ENCODE data around the gene HS1BP3.

Gene HS1BP3

DNA sequence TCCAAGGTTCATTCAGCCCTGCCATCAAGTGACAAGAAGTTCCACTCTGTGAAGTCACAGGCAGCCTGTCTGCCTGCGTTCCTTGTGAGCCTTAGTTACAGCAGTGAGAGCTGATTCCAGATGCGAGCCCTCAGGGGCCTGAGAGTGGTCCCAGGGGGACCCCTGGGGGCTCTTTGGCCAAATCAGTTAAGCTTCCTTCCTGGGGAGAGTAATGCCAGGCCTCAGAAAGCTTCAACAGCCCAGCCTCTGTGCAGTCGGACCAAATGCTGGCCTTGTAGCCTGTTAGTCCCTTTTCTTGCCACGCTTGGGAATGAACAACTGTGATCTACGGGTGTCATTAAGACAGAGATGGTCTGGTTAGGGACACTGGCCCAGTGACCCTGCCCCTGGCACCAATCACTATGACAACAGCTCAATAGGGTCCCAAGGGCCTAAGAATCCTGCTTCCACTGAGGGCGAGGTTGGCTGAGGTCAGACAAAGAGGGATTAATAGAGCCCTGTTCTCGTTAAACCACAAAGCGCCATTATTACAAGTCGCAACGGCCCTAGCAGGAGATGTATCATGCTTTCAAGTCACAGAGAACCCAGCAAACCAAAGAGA is 50.9 kb downstream of the HS1BP3 start:
- DNase-seq (ENCODE audit: low read depth) = no peak

DNA sequence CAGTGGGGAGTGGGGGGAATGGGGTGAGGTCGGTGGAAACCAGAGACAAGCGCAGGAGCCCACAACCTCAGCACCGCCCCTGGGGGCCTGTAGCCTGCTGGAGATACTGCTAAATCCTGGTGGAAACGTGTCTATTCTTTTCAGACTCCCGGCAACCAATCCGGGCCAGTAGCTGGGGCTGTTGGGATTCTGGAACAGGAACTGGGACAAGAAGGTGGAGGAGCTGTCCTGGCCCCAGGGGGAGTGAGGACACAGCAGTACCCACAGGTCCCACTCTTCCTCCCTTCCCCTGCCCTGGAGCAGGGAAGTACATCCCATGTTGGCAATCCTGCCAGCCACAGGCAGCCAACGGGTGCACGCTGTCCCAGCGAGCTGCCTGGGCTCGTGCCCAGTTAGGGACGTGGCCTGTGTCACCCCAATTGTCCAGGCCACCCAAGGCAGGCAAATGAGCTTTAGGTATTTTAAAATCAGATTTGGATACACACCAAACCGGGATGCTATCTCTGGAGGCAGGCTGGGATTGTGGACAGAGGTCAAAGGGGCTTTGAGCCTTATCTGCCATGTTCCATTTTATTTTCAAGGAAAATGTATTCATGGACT is 51.8 kb downstream of the HS1BP3 start:
- DNase-seq (ENCODE audit: low read depth) = no peak

DNA sequence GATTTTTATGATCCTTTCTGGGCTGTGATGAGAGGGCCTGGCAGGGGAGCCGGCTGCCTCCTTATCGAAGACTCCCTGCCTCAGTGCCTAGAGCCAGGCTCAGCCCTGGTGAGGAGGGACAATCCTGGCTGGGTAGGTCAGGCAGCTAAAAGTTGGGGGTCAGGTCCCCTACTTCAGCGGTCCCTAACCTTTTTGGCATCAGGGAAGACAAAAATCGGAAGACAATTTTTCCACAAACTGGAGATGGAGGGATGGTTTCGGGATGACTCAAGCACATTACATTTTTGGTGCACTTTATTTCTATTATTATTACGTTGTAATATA is 53.1 kb downstream of the HS1BP3 start:
- no peak for DNase-seq (ENCODE audit: low read depth)

DNA sequence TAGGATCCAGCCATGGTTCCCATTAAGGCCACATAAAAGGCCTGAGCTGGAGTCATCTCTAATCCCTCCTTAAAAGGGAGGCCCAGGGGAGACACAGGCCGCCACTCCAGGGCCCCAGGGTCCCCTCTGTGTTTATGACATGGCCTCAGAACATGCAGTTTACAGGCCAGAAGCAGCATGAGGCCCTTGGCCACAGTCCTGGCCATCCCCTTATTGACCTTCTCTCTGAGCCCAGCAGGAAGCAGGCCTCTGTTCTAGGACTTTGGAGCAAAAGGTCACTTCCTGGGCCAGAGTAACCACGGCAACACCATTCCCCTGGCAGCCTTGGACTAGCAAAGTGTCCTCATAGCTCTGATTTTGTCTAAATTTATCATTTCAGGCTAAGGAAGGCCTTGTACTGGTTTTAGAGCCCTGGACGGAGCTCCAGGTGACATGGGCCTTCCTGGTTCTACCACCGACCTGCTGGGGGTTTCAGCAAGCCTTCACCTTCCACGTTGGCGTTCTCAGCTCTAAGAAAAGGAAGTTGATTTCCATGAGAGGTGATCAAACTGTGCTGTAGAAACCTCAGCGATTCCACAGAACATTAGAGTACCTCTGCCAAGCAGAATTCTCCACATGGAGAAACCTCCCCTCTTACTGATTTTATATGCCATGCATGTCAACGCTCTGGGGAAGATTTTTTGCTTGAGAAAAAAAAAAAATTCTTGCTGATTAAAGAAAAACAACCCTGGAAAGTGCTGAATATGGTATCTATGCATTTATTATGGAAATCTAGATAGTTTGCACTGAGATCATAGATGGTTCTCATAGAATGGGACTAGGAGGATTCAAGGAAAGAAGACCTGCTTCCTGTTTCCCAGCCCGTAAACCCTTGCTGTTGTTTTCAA is 53.7 kb downstream of the HS1BP3 start:
- DNase-seq (ENCODE audit: low read depth) = no peak

DNA sequence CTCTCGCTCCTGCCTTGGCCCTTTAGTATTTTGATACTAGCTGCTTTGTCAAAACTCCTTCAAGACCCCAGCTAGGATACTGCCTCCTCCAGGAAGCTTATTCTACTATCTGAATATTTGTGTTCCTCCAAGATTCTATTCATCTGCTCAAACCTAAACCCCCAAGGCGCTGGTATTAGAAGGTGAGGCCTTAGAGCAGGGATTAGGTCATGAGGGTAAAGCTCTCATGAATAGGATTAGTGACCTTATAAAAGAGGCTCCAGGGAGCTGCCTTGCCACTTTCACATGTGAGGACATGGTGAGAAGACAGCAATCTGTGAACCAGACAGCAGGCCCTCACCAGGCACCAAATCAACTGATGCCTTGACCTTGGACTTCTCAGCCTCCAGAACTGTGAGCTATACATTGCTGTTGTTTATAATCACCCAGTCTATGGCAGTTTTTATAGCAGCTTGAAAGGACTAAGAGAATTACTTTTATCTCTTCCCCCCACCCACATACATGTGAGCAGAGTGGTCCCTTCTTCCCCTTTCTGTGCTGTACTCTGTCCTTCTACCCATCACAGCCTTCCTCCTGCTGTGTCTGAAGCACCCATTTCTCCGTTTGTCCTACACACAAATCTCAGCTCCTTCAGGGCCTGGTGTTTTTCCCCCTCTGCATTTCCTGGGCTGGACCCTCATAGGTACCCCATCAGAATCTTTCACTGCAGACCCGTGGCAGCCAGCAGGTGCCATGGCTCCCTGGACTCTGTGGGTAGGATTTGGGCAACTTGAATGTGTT is 54.5 kb downstream of the HS1BP3 start:
- no peak for DNase-seq (ENCODE audit: low read depth)

DNA sequence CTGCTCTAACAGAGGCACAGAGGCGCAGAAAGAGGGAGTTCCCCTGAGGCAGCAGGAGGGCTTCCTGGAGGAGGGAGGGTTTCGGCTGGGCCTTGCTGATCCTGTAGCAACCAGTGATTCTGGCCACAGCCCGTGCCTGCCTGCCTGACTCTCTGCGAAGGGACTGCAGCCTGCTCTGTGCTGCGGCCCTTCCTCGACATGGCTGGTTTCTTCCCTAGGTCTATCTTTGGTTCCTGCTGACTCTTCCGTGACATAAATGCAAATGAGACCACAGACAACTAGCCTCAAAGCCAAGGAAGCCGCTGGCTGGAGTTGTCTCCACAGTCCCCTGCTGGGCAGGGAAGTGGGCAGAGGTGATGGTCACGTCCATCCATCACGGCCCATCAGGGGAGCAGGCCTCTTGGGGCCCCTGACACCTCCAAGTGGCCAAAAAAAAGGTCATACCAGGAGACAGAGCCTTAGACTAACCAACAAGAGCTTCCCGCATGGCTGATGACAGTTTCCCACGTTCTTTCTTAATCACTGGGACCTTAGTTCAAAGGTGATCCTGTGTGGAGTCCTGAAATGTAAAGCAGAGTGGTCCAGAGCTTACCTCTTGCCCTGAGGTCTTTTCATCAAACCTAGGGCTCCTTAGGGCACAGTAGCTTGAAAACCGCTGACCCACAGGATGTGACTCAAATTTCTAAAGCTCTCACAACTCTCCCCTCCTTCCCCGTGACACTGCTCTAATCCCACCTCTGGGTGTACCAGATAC is 55.3 kb downstream of the HS1BP3 start:
- DNase-seq (ENCODE audit: low read depth) = no peak

DNA sequence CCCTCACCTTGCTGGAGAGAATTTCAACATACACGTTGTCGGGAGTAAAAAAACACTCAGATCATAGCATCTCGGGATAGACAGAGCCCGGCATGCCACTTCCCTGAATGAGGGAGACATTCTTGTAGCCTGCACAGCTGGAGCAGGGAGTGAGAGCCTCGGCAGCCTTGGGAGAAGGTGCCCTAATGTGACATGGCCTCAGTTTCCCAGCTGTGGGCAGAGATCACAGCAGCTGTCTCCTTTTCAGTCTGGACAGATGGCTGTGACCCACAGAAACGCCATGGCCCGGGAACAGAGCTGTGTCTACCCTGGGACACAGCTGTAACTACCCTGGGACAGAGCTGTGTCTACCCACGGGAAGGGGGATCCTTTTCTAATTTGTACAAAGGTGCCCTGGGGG is 55.9 kb downstream of the HS1BP3 start:
- no peak for DNase-seq (ENCODE audit: low read depth)

DNA sequence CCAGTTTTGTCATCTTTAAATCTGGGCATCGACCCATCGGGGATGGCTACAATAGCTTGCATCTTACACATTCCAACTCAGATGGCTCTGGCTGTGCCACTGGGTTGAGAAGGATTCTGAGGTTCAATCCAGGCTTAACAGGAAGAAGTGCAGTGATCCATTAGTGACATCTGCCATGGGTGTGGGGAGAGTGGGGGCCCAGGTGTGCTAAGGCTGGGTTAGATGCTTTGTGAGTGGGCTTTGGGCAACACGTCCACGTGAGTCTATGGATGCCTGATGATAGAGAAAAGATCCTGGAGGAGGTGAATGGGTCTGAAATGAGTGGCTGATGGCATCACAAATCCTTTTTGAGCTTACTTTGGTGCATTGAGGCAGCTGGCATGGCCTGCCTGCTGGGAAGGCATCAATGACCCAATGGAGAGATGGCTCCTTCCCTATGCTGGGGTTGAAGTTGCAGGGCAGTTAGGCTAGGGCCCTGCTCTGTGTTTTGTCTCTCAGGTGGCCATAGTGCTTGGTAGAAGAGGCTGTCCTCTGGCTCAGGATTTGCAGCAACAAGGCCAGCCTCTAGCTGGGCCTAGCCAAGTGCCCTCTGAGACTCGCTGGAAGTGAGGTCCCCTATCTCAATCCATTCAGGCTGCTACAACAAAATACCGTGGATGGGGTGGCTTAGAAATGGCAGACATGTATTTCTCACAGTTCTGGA is 56.7 kb downstream of the HS1BP3 start:
- DNase-seq (ENCODE audit: low read depth) = no peak

DNA sequence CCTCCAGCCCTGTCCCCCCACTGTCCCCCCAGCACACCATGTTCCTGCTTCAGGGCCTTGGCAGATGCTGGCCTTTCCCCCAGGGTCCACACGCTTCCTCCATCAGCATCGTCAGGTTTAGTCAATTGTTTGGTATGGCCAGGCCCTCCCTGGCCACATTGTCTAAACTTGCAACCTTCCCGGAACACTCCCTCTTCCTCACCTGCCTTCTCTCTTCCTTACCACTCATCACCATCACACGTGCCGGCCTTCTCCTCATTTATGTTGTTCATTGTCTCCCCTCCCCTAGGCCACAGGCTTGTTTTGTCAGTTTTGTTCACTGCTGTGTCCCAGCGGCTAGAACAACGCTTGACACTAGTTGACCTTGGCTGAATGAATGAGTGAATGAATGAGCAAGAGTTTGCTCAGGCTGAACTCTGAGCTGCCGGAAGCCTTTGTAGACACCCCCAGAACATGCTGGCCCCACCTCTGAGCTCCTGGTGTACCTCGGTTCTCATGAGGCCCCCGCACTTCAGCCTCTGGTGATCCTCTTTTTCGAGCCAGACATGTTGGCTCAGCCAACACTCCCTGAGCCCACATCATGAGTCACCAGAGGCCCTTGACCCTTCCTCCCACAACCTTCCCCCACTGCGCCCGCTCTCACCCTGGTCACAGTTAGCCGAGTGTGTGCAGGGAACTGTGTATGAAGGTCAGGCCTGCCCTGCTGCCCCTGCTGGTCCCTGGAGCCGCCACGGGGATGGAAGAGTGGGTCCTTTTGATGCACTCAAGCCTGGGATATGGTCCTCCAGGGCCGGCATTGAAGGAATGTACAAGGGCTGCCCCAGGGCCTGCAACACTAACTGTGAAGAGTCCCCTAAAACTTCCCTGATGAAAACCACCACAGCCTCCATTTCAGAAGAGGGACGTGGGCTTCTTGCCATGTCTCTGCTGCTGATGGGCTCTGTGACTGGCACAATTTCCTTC is 57.5 kb downstream of the HS1BP3 start:
- no peak for DNase-seq (ENCODE audit: low read depth)

DNA sequence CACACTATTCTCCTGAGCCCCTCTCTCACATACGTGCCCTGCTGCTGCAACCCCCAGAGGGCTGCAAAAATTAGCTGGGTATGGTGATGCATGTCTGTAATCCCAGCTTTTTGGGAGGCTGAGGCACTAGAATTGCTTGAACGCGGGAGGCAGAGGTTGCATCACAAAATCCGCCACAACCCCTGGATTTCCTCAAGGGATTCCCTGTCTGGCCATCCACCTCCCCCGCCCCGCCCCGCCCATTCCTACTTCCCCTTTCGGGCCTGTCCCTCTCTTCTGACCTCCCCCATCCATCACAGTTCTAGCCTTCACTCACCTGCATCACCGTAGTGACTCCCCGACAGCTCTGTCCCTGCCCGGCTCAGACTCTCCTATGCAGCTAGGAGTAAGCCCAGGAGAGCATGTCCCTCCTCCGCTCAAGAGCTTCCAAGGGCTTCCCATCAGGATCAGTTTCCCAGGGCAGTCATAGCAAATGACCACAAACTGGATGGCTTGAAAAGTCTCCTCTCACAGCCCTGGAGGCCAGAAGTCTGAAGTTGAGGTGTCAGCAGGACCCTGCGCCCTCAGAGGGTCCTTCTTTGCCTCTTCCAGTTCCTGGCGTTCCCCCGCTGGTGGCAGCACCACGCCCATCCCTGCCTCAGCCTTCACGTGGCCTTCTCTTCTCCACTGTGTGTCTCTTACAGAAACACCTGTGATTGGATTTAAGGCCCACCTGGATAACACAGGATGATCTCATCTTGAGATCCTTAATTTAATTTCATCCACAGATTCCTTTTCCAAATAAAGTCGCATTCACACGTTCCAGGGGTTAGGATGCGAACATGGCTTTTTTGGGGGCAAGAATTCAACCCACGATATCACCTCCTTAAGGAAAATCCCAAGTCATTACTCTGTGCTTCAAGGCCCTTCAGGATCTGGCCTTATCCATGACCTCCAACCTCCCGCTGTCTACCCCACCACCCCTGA is 58.5 kb downstream of the HS1BP3 start:
- no peak for DNase-seq (ENCODE audit: low read depth)

DNA sequence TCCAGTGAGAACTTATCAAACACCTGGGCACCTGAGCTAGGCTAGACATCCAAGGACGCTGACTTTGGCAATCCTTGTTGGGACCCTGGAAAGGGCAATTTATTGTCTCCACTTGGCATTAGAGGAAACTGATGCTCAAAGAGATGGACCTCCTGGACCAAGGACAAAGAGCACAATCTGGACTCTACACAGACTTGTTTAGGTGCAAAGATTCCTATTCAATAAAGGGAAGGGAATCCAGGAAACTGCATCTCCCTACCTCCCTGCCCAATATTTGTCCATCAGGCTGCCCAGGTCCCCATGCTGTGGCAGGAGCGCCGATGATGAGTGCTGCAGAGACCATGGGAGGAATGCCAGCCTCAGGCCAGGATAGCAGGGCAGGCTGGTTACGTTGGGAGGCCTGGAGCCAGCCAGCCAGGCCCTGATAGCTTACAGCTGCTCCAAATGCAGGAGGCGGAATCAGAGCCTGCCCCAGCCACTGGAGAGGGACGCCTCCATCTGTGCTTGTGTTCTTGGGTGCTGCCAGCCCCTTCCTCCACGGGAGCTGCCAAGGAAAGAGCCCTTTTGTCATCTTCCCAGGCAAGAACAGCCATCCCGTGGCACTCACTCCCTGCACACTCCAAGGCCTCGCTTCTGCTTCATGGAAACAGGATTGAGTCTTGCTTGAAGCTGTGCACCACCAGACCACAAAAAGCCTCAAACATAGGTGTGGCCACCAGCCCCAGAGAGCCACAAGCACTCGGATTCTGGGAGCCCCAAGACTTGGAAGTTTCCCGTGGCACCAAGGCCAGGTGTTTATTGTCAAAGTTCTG is 60.0 kb downstream of the HS1BP3 start:
- no peak for DNase-seq (ENCODE audit: low read depth)

DNA sequence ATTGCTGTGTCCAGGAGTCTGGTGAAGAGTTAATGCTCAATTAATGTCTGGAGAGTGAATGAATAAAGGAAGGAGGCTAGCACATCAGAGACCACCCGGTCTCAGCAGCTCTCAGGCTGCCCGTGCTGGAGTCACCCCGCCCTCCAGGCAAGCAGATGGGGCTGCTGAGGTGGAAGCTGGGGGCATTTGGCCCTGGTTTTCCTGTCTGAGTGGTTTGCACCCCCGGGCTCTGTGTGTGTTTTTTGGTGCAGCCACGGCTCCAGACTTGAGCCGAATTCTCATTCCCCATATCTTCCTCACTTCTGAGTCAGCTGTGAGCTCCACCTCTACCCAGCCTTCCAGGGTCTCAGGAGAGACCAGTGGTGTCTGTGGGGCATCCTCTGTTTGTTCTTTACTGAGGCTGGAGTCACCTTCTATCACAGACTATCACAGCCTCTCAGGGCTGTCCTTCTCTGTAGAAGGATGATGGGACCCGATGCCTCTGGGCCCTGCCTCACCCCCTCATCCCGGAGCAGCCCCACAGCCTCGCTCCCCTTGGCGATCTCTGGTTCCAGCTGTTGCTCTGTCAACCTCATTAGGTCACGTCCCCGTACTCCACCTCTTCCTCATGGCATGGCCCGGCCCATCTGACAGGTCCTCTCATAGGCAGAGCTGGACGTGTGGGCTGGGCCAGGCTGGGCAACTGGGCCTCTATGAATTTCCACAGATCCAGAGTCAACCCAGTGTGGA is 60.8 kb downstream of the HS1BP3 start:
- DNase-seq (ENCODE audit: low read depth) = no peak

DNA sequence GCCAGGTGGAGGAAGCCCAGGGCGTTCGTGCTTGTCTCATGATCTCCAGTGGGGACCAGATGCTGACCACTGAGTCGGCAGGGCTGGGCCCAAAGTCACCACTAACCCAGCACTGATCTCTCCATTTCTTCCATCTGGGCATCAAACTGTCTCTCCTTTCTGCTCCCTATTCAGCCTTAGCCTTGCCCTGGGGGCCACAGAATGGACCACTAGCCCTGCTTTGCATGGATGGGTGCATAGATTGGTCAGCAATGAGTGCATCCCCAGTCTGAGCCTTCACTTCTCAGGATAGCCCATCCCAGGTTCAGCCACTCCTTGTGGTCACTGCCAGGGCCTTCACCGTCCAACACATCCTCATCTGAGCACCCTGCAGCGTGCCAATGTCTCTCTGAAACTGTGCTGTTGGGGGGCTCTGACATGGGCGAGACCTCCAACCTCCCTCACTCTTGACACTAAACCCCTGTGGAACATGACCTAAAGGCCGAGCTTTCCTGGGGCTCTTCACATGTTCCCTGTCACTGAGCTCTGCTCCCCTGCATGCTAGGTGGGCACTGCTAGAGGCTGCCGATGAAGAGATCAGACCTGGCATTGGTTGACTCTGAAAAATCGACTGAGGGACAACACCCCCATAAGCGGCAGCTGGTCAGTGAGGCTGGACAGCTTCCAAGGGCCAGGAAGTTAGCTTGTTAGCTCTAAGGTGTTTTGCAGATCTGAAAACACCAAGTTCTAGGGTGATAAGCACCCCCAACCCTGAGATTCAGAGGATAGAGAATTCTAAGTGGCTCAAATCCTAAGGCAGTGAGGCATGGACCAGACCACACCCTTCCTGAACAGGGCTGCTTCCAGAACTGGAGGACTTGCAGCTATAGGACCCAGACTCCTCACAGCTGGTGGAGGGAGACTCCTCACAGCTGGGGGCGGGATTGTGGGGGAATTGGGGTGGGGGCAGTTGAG is 61.7 kb downstream of the HS1BP3 start:
- DNase-seq (ENCODE audit: low read depth) = no peak

DNA sequence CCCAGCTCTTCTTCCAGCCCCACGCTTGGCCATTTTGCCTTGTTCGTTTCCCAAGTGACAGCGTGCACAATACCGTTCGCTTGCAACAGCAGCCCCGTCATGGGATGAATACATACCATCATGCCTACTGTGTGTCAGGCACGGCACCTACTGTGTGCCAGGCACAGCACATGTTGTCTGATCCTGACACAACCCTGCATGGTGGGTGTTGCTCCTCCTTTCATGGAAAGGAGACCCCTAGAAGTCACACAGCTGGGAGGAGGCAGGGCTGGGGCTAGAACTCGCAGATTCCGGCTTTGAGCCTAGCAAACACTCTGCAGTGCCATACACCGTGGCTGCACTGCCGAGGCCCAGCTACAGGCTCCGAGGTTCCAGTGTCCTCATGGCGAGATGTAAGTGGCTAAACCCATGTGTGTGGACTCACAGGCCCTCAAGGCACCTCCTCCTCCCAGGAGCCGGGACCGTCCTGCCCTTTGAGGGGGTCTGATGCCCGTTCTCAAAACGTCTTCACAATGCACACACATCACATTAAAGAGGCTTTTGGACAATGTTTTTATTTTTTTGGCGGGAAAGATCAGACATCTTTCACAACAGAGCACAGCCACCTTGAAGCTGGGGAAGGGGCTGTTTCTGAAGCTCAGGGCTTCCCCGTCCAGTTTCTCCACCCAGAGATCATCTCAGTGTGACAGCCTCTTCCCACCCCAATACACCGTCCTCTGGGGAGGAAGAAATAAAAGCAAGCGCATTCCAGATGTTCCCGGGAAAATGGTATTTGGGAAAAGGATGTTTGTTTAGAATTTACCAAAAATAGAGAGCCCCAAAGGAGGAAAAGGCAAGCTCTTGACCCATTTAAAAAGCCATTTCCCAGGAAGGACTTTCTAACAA is 64.9 kb downstream of the HS1BP3 start:
- DNase-seq (ENCODE audit: low read depth) = no peak

DNA sequence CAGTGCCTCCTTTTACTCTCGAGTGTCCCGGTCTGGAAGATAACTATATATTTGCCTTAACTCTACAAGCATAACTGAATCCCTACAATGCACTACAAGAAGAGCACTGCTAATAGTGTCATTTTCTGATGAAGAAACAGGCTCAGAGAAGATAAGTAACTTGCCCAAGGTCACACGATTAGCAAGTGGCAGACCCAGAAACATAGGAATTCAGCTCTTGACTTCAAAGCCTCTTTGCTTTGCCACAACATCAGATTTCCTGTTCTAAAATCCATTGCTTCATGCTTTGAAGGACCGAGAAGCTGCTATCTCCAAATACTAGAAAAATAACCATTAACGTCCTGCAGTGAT is 65.6 kb downstream of the HS1BP3 start:
- DNase-seq (ENCODE audit: low read depth) = no peak
